Stimulated activated memory B cell treated with anti-CD40 and anti-IgM and Interleukin-4, amounts not matched to agents 10 μg/mL and 1 μg/mL and 100 μg/mL, for 72 hours (primary cell): ENCODE data around the gene ZNF804A.

Source experiments
- ATAC-seq: fragments of 150-1000 bp; cut with Tn5 transposase; 2 replicates; pipeline ENCODE4 v1.10.0; 2021
- H3K27ac Mint-ChIP-seq: one replicate; pipeline ENCODE4 v1.8.0; 2022; ENCODE audit warnings: mild to moderate bottlenecking, mixed read lengths
- H3K27me3 Mint-ChIP-seq: one replicate; pipeline ENCODE4 v1.8.0; 2022; ENCODE audit warnings: mixed read lengths
- H3K36me3 Mint-ChIP-seq: one replicate; pipeline ENCODE4 v1.8.0; 2022; ENCODE audit warnings: mixed read lengths
- H3K4me1 Mint-ChIP-seq: one replicate; pipeline ENCODE4 v1.8.0; 2022; ENCODE audit warnings: mixed read lengths
- H3K4me3 Mint-ChIP-seq: one replicate; pipeline ENCODE4 v1.8.0; 2022; ENCODE audit warnings: mild to moderate bottlenecking, moderate library complexity, mixed read lengths
- H3K9me3 Mint-ChIP-seq: one replicate; pipeline ENCODE4 v1.8.0; 2022; ENCODE audit warnings: mixed read lengths

The ZNF804A gene

DNA sequence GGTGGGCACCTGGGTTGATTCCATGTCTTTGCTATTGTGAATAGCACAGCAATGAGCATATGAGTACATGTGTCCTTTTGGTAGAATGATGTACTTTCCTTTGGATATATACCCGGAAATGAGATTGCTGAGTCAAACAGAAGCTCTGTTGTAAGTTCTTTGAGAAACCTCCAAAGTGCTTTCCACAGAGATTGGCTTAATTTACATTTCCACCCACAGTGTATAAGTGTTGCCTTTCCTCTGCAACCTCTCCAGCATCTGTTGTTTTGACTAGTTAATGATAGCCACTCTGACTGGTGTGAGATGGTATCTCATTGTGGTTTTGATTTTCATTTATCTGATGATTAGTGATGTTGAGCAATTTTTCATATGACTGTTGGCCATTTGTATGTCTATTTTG is 194.8 kb downstream of the ZNF804A start:
- no peak for ATAC-seq
- H3K36me3 Mint-ChIP-seq: no peaks in the 10 kb centered on the region
- H3K4me1 Mint-ChIP-seq: peaks cover 7% of the 10 kb centered on the region
- H3K4me3 Mint-ChIP-seq: no peak overlapping the region
- H3K27me3 Mint-ChIP-seq: no peaks in the 10 kb centered on the region
- H3K9me3 Mint-ChIP-seq: peaks cover 20% of the 10 kb centered on the region
- no peak overlapping the region for H3K27ac Mint-ChIP-seq

DNA sequence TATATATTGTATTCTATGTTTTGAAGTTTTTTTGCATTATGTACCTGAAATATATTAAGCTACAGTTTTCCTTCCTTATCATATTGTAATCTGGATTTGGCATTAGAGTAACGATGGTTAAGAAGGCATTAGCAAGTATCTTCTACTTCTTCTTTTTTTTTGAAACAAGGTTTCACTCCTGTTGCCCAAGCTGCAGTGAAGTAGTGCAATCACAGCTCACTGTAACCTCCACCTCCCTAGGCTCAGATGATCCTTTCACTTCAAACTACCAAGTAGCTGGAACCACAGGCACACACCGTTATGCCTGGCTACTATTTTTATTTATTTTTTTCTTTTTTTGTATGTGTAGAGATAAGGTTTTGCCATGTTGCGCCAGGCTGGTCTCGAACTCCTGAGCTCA is 201.1 kb downstream of the ZNF804A start:
- no peaks in the 10 kb centered on the region for H3K27me3 Mint-ChIP-seq
- no peak for ATAC-seq
- H3K9me3 Mint-ChIP-seq: peaks cover 7% of the 10 kb centered on the region

DNA sequence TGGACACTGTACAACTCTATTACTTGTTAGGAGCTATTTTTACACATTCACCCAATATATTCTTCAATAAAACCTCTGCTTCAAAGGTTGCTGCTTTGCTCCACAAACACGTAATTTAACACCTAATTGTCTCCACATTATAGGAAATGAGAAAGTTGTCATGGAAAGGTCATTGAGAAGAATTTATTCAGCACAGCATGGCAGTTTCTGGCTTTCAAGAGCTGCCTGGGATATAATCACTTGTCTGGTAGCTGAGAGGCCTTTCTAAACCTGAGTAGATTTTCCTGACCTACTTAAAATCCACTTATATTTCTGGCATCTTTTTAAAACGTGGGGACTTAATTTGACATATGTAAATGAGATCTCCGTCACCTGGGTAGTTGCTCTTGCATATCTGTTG is 216.1 kb downstream of the ZNF804A start:
- H3K9me3 Mint-ChIP-seq: peaks cover 12% of the 10 kb centered on the region
- no peak for ATAC-seq
- H3K36me3 Mint-ChIP-seq: peaks cover 5% of the 10 kb centered on the region
- no peak overlapping the region for H3K4me3 Mint-ChIP-seq
- H3K27ac Mint-ChIP-seq: no peak overlapping the region
- no peaks in the 10 kb centered on the region for H3K27me3 Mint-ChIP-seq
- no peaks in the 10 kb centered on the region for H3K4me1 Mint-ChIP-seq

More for the DNA sequence above, 201.1 kb downstream of the ZNF804A start:
- no peak overlapping the region for H3K27ac Mint-ChIP-seq
- peaks cover 7% of the 10 kb centered on the region for H3K4me1 Mint-ChIP-seq
- H3K36me3 Mint-ChIP-seq: no peaks in the 10 kb centered on the region
- H3K4me3 Mint-ChIP-seq: no peak overlapping the region

DNA sequence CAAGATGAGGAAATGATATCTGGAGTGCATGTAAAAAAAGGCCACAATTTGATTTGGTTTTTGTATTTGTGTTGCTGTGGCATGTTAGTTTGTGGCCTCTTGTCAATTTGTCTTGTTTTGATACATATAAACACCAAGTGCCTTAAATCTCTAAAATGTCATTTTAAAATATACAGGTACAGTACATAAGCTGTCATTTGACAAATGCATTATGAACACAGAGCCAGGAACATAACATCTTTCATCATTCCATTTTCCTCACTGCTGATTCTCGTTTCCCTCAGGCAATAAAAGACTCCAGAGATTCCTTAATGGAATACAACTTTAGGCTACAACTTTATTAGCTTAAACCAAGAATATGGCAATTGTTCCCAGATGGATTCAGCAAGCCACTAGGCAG is 217.5 kb downstream of the ZNF804A start:
- Mint-ChIP-seq H3K4me1 (no peaks in the 10 kb centered on the region), H3K4me3 (no peak overlapping the region)
- no peak for ATAC-seq

DNA sequence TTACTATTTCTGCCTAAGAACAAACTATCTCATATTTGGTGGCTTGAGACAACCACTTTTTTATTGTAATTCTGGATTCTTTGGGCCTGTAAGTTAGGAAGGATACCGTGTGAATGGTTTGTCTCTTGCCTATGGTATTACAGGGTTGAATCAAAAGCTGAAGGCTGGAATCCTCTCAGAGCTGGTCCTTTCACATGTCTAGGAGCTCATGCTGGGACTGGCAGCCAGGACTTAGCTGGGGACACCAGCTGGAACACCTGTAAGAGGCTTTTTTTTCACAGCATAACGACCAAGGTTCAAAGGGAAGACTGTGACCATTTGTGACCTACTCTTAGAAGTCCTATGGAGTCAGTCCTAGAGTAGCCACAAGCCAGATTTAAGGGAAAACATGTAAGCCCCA is 226.3 kb downstream of the ZNF804A start:
- no peak overlapping the region for H3K4me3 Mint-ChIP-seq
- no peaks in the 10 kb centered on the region for H3K9me3 Mint-ChIP-seq
- H3K4me1 Mint-ChIP-seq: no peaks in the 10 kb centered on the region
- H3K27me3 Mint-ChIP-seq: no peaks in the 10 kb centered on the region
- no peaks in the 10 kb centered on the region for H3K36me3 Mint-ChIP-seq
- no peak for ATAC-seq
- no peak overlapping the region for H3K27ac Mint-ChIP-seq

More for the DNA sequence above, 217.5 kb downstream of the ZNF804A start:
- no peaks in the 10 kb centered on the region for H3K27me3 Mint-ChIP-seq
- peaks cover 5% of the 10 kb centered on the region for H3K36me3 Mint-ChIP-seq
- no peak overlapping the region for H3K27ac Mint-ChIP-seq
- H3K9me3 Mint-ChIP-seq: peaks cover 12% of the 10 kb centered on the region

DNA sequence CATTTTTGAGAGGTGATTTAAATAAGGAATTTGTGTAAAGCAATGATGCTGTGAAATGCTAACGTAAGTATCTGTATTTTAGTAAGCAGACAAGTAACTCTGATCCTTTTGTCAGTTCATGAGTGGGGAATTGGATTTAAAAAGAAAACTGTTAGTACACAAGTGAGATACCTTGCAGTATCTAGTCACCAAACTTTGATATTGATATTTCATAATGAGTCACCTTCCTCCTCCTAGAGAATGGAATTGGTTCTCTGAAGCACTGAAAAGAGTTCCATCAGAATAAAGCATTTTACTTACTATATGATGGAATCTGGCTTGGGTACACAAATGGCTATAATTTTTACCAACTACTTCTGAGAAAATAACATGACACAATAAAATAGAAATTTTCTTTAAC is 232.2 kb downstream of the ZNF804A start:
- Mint-ChIP-seq H3K27me3 (no peaks in the 10 kb centered on the region), H3K36me3 (no peaks in the 10 kb centered on the region), H3K4me1 (no peaks in the 10 kb centered on the region), H3K4me3 (no peak overlapping the region), H3K9me3 (no peaks in the 10 kb centered on the region), H3K27ac (no peak overlapping the region)
- ATAC-seq: no peak

DNA sequence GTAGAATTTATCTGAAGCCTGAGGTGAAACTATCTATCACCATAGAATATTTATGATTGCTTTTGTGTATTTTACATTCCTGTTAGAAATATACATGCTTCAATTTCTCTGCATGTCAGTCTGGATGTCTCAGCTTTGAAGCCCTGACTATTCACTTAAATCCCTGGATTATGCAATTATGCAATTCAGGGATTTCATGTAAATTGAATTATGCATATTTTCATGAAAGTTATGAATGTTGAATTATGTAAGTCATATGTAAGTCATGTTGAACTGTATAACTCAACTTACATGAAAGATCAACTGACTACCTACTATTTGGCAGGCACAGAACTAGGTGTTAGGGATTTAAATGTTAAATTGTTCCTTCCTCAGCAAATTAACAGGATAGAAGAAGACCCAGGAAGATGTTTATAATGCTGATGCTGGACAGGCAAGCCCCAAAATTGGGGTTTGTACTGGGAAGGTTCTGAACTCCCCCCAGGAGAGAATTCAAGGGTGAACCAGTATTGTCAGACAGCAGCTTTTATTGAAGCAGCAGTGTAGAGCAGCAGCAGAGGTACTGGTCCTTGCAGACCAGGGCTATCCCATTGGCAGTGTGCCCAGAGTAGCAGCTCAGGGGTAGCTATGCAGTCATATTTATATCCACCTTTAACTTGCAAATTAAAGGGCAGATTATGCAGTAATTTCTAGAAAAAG is 236.5 kb downstream of the ZNF804A start:
- Mint-ChIP-seq H3K9me3 (no peaks in the 10 kb centered on the region), H3K27me3 (no peaks in the 10 kb centered on the region), H3K36me3 (no peaks in the 10 kb centered on the region), H3K4me3 (no peak overlapping the region), H3K27ac (no peak overlapping the region), H3K4me1 (no peaks in the 10 kb centered on the region)
- ATAC-seq: no peak

DNA sequence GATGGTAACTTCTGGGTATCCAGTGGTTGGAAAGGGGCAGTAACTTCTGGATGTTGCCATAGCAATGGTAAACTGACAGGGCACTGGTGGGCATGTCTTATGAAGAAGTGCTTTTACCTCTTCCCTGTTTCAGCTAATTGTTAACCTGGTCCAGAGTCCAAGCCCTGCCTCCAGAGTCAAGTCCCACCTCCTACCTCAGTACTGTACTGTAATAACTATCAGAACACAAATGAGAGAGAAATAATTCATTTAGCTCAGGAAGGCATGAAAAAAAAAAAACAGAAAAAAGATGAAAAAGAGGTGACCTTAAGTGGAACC is 237.0 kb downstream of the ZNF804A start:
- Mint-ChIP-seq H3K27me3 (no peaks in the 10 kb centered on the region), H3K9me3 (no peaks in the 10 kb centered on the region), H3K4me1 (no peaks in the 10 kb centered on the region), H3K27ac (no peak overlapping the region), H3K36me3 (no peaks in the 10 kb centered on the region), H3K4me3 (no peak overlapping the region)
- ATAC-seq: no peak

DNA sequence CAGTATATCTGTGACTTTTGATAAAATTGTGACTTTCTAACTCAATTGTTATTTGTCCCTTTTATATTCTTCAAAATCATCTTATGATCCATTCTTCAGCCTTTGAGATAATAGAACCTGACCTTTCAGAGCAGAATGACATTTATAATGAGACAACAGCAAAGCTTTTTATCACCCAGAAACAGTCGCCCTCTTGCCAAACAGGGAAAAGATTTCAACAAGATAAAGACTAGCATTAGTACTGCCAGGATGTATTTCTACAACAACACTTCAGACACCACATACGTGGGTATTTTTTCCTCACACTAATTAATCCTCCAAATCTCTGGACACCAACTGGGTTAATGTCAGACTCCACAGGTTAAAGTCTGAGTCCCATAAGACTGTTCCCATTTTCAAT is 249.0 kb downstream of the ZNF804A start:
- Mint-ChIP-seq H3K4me1 (no peaks in the 10 kb centered on the region), H3K27me3 (no peaks in the 10 kb centered on the region), H3K9me3 (peaks cover 7% of the 10 kb centered on the region), H3K27ac (no peak overlapping the region), H3K4me3 (no peak overlapping the region), H3K36me3 (no peaks in the 10 kb centered on the region)
- no peak for ATAC-seq

DNA sequence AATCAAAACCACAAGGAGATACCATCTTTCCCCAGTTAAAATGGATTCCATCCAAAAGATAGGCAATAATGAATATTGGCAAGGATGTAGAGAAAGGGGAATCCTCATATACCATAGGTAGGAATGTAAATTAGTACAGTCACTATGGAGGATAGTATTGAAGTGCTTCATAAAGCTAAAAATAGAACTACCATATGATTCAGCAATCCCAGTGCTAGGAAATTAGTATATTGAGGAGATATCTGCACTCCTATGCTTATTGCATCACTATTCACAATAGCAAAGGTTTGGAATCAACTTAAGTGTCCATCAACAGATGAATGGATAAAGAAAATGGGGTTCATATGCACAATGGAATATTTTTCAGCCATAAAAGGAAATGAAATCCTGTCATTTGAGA is 251.2 kb downstream of the ZNF804A start:
- Mint-ChIP-seq H3K4me1 (no peaks in the 10 kb centered on the region), H3K9me3 (peaks cover 7% of the 10 kb centered on the region), H3K27me3 (no peaks in the 10 kb centered on the region), H3K36me3 (no peaks in the 10 kb centered on the region), H3K27ac (no peak overlapping the region), H3K4me3 (no peak overlapping the region)
- no peak for ATAC-seq

DNA sequence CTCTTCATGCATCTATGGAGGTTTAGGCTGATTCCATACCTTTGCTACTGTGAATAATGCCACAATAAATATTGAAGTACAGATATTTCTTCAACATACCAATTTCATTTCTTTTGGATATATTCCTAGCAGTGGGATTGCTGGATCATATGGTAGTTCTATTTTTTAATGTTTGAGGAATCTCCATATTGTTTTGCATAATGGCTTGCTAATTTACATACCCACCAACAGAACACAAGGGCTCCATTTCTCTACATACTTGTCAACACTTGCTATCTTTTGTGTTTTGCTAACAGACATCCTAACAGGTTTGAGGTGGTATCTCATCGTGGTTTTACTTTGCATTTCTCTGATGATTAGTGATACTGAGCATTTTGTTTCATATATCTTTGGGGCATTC is 253.2 kb downstream of the ZNF804A start:
- no peaks in the 10 kb centered on the region for H3K4me1 Mint-ChIP-seq
- no peak overlapping the region for H3K4me3 Mint-ChIP-seq
- no peak overlapping the region for H3K27ac Mint-ChIP-seq
- no peak for ATAC-seq
- no peaks in the 10 kb centered on the region for H3K27me3 Mint-ChIP-seq
- peaks cover 3% of the 10 kb centered on the region for H3K9me3 Mint-ChIP-seq
- H3K36me3 Mint-ChIP-seq: no peaks in the 10 kb centered on the region

DNA sequence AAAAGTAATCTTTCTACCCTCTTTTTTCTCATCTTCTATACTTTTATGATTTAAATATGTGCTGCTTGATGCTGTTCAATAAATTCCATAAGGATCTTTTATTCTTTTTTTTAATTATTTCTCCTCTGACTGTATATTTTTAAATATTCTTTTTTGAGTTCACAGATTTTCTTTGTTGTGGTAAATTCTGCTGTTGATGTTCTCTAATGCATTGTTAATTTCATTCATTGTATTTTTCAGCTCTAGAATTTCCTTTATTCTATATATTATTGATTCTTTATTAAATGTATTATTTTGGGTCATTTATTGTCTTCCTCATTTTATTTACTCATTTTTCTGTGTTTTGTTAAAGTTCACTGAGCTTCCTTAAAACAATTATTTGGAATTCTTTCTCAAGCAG is 260.9 kb downstream of the ZNF804A start:
- Mint-ChIP-seq H3K9me3 (peaks cover 9% of the 10 kb centered on the region), H3K27me3 (no peaks in the 10 kb centered on the region), H3K36me3 (no peaks in the 10 kb centered on the region), H3K27ac (no peak overlapping the region), H3K4me1 (no peaks in the 10 kb centered on the region), H3K4me3 (no peak overlapping the region)
- ATAC-seq: no peak

DNA sequence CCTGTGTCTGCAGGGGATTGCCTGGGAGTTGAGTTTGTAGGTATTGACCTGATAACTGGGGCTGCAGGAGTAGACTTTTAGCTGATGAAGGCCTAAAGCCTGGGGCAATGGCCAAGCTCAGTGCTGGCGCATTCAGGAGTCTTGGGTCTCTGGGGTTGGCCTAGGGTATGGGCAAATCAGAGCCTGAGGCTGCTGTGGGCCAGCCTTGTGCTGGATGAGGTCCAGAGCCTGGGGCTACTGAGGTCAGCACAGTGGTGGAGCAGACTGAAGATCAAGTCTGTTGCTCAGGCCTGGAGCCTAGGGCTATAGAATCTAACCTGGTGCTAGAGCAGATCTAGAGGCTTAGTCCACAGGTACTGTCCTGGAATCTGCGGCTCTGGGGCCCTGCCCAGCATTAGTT is 262.4 kb downstream of the ZNF804A start:
- Mint-ChIP-seq H3K9me3 (peaks cover 9% of the 10 kb centered on the region), H3K36me3 (no peaks in the 10 kb centered on the region), H3K4me3 (no peak overlapping the region), H3K27me3 (no peaks in the 10 kb centered on the region), H3K27ac (no peak overlapping the region), H3K4me1 (no peaks in the 10 kb centered on the region)
- no peak for ATAC-seq

DNA sequence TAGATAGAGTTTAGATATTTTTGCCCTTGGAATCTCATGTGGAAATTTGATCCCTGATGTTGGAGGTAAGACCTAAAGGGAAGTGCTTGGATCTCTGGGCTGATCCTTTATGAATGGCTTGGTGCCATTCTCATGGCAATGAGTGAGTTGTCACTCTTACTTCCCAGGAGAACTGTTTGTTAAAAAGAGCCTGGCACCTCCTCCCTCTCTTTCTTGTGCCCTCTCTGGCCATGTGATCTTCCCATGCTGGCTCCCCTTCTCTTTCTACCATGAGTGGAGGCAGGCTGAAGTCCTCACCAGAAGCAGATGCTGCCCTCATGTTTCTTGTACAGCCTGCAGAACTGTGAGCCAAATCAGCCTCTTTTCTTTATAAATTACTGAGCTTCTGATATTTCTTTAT is 276.9 kb downstream of the ZNF804A start:
- no peak for ATAC-seq
- H3K36me3 Mint-ChIP-seq: no peaks in the 10 kb centered on the region
- no peaks in the 10 kb centered on the region for H3K4me1 Mint-ChIP-seq
- no peaks in the 10 kb centered on the region for H3K9me3 Mint-ChIP-seq
- H3K4me3 Mint-ChIP-seq: no peak overlapping the region
- no peaks in the 10 kb centered on the region for H3K27me3 Mint-ChIP-seq
- no peak overlapping the region for H3K27ac Mint-ChIP-seq

DNA sequence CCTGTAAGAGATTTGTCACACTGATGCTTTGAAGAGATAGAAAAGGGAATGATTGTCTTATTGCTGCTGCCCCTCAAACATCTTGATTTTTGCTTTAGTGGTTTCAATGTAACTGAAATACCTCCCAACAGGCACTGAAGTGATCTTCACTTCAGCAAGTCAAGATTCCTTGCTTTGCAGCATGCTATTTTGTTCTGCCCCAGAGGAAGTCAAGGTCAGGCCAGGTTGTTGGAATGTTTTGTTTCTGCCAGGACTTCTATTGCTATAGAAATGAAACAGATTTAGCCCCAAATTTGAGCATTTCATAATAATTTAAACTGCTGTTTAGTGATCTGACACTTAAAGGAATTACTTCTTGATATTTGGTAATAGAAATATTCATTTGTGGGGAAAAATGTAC is 277.6 kb downstream of the ZNF804A start:
- no peak for ATAC-seq
- Mint-ChIP-seq H3K4me3 (no peak overlapping the region), H3K4me1 (no peaks in the 10 kb centered on the region), H3K27ac (no peak overlapping the region), H3K9me3 (no peaks in the 10 kb centered on the region), H3K27me3 (no peaks in the 10 kb centered on the region), H3K36me3 (no peaks in the 10 kb centered on the region)

DNA sequence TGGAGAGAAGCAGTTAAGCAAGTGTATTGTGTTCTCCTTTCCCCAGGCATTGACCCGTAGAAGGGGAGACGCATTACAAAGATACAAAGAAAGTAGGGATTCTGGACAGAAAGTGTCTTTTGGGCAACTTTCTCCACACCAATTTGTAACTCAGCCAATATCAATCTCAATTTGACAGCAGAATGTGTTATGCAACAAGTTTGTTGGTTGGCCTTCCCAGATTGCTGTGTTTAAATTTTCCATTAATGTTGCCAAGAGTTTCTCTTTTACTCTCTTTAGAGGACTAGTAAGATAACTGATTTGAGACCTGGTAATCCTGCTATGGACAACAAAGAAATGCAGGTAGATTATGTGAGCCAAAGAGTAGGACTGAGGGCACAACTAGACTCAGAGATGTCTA is 279.6 kb downstream of the ZNF804A start:
- ATAC-seq: no peak
- Mint-ChIP-seq H3K4me1 (no peaks in the 10 kb centered on the region), H3K9me3 (peaks cover 2% of the 10 kb centered on the region), H3K4me3 (no peak overlapping the region), H3K36me3 (no peaks in the 10 kb centered on the region), H3K27ac (no peak overlapping the region), H3K27me3 (no peaks in the 10 kb centered on the region)

DNA sequence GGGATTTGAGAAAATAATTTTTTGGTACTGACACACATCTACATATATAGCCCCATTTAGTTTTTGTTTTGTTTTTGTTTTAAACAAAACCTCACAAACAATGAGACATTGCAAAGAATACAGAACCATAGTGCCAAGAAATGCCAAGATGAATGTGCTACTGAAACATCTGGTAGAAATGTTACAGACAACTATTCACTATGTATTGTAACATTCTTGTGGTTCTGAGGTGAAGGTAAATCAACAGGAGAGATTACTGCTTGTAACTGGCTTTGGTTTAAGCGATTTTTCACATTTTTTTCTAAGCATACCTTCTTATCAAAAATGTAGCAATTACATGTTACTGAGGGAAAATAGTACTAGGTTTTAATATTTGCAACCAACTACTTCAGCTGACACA is 281.3 kb downstream of the ZNF804A start:
- Mint-ChIP-seq H3K9me3 (peaks cover 2% of the 10 kb centered on the region), H3K27ac (no peak overlapping the region), H3K27me3 (no peaks in the 10 kb centered on the region), H3K4me3 (no peak overlapping the region), H3K36me3 (no peaks in the 10 kb centered on the region), H3K4me1 (no peaks in the 10 kb centered on the region)
- ATAC-seq: no peak
